ENCODE results near the gene LRRC55. TPM values are rescaled to one million over a fixed set of nuclear protein-coding genes. Genes with fewer than 3 reads are reported as not detected.

The LRRC55 gene
- total RNA-seq, 1 donor from 2014 or later = not detected

DNA sequence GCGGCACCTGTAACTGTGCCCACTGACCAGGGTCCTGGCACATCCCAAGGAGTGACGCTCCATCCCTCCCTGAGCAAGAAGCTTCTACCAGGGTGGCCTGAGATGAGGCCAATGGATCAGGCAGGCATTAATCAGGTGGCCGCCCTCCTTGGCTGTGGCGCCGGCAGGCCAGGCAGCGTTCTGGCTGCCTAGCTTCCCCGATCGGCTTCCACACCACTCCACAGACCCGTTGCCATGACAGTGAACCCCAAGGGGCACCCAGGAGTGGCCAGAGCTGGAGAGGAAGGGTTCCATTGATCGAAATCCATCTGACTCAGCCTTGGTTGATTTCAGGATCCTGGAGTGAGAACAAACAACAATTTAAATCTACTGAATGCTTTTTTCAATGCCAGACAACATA, 20.5 kb downstream of the LRRC55 start:
- no peak for DNase-seq (ENCODE audit: low read depth)

DNA sequence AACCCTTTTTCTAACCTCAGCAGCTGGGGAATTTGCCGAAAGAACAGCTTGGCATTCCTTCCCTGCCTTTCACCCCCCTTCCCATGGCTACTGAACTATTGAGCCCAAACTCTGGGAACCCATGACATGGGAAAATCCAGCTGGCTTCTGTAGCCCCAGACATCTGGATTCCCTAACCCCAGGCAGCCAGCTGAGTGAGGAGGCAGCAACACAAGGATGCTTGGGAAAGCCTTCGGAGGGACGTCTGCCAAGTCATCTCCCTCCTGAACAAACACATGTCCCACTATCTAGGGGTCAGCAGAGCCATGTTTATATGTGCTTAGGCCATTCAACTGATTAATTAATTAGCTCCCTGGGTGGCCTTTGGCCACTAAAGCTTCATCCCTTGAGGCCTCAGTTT, 21.6 kb downstream of the LRRC55 start:
- no peak for DNase-seq (ENCODE audit: low read depth)

DNA sequence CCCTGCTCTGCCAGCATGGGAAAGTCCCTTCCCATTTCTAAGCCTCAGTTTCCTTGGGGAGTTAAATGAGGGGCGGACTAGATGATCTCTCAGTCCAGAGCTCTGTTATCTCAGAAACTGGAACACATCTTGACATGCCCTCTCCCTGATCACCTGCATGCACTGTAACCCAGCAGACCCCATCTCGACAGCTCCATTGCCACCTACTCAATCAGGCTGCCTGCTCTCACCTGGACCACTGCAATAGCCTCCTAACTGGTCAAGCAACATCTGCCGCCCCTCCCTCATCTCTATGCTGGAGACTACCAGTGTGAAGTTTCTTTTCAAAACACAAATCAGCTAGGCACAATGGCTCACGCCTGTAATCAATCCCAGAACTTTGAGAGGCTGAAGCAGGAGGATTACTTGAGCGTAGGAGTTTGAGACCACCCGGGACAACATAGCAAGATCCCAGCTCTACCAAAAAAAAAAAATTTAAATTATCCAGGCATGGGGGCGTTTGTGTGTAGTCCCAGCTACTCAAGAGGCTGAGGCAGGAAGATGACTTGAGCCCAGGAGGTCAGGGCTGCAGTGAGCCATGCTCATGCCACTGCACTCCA, 22.2 kb downstream of the LRRC55 start:
- DNase-seq (ENCODE audit: low read depth) = no peak

DNA sequence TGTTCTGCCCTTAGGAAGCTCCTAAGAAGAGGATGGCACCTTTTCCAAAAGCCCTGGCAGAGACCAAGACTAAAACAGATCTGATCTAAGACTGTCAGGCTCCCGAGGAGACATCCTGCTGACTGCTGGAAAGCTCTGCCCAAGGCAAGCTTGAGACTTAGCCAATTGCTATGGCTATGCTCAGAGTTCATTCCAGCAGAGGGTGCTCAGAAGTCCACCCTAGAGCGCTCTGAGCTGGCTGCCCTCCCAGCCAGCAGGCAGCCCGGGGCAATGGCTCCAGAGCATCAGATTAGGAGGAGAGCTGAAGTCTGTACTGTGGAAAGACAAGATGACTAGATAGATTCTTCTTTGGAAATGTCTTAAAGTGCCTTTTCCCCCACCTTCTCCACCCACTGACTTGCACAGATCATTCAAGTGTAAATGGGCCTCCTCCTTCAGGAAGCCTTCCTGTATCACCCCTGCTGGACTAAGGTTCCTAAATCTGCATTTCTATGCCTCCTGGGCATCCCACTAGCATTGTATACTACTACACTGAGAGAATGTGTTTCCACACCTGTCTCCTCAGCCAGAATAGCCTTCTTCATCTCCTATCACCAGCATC, 23.4 kb downstream of the LRRC55 start:
- DNase-seq (ENCODE audit: low read depth) = no peak

DNA sequence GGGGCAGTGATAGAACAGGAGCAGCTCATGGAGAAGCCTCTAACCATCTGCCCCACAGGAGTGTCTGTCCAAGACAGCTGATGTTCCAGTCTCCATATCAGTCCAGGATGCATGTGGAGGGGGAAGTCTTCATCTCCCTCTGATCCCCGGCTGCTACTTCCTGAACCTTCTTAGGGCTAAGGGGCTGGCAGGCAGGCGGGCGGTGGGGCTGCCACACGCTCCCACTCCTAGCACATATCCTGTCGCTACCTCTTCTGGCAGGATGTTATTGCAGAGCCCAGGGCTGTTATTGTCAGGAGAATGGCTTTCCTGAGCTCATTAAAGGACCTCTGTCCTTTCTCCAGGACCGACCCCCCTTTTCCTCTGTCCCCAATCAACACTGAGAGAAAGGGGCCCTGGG, 25.4 kb downstream of the LRRC55 start:
- no peak for DNase-seq (ENCODE audit: low read depth)

DNA sequence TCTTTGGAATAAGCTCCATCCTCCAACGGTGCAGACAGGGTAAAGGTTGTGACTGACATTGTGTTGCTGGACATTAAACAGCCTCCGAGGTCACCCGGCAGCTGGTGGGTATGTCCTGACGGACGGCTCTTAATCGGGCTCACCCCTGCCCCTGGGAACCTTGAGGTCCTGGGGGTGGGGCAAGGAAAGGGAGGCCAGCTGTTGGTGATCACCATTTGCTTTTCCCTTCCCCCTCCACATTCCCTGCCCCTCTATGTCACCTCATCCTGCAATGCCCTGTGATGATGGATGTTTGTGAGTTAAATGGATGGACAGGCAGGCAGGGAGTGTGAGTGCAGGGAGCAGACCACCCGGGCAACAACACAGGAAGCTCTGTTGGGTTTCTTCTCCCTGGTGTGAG, 29.0 kb downstream of the LRRC55 start:
- DNase-seq (ENCODE audit: low read depth) = no peak

DNA sequence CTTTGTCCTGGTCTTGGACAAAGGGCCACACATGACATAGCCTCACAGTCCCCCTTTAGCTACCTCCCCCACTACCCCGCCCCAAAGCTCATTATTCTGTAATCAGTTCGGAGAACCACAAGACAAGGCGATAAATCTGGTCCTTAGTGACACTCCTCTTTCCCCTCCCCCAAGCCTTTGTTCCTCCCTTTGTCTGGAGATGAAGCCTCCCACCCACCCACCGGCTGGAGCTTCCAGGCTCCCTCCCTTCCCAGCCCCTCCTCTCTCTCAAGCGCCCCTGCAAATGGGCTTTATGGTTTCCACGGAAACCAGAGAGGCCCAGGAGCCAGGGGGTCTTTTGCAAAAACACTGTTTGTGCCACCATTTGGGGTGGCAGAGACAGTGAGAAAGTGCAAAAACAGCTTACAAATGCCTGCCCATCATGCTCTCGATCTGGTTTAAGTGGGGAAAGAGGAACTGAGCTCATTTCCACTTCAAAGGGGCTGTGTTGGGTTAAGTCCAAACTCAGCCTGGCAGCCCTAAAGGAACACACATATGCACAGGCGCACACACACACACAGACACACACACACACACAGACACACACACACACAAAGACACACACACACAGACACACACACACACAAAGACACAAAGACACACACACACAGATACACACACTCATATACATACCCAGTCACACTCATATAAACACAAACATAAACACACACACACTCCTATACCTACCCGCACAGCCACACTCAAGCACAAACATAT, 31.8 kb downstream of the LRRC55 start:
- no peak for DNase-seq (ENCODE audit: low read depth)

DNA sequence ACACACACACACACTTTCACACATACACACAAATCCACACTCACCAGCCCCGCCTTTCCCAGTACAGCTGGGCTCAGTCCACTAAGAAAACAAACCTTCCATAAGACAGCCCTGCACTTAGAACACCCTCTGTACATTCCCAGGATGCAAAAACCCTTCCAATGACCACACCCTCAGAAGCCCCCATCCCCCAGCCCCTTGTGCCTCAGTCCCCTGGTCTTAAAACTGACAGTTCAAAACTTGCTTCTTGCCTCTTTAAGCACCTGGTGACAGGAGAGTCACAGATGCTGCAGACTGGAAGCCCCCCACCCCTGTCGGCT, 32.3 kb downstream of the LRRC55 start:
- DNase-seq (ENCODE audit: low read depth) = no peak

DNA sequence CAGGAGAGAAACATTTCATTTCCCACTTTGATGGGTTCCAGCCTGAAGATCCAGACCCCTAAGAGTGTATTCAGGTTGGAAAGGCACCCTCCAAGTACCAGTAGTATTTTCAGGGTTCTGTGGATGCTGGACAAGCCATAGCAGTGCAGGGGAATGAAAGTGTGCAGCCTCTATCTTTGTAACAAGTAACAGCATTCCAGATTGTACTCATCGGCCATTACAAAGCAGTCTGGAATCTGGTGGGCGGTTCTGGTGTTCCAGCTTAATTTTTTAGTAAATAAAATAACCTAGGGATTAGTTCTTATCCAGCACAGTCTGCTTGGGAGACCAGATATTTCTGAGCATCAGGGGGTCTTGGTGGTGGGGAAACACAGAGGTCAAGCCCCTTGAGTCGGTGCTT, 32.7 kb downstream of the LRRC55 start:
- DNase-seq (ENCODE audit: low read depth) = peak; percentile 59

DNA sequence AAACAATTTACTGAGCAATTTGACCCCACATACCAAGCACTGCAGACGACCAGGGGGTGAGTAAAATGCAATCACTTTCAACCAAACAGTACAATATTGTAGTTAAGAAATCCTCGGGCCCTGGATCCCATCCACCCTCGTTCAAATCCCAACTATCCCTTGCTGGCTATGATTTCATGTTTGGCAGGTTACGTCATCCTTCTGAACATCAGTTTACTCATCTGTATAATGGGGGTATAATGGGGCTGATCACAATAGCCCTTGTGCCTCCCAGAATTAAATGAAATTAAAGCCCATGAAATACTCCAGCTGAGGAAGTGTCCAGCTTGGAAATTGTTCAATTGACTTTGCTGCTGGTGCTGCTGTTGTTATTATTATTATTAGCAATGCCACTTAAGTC, 34.7 kb downstream of the LRRC55 start:
- DNase-seq (ENCODE audit: low read depth) = no peak

DNA sequence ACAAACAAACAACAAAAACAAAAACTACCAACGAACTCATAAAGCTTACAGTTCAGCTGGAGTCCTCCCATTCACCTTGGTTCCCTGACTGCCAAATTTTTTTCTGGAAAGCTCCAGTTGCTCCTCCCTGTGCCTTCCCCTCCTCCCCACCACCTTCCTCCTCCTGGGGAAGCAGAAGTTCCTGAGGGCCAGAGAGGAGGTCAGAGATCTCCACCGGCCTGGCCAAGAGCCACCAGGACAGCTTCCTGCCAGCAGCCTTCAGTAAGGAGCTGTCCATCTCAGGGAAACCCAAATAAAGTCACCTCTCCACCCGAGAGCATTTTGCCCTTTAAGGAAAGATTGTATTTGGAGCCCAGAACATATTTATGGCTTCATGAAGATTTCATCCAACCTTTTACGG, 35.3 kb downstream of the LRRC55 start:
- DNase-seq (ENCODE audit: low read depth) = no peak

DNA sequence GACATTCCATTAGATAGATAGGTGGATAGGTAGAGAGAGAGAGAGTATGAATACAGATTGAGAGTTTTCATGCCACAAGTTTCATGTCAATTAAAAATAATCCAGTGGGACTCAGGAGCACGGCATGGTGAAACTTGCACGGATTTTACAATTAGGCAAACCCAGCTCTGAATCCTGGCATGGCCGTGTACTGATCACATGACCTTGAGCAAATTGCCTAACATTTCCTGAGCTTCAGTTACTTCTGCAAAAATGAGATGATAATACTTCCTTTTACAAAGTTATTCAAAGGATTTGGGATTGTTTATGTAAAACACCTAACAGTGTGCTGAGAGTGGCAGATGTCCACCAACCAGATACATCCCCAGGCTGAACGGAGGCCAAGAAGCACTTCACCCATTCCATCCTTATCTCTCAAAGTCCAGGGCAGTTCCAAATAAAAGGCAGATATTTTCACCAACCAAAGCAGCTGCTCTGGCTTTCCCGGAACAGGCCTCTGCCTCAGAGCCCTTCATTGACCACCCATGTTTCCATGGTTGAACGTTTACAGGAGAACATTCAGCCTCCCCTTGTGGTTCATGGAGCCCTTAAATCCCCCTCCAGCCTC, 37.4 kb downstream of the LRRC55 start:
- DNase-seq (ENCODE audit: low read depth) = no peak

DNA sequence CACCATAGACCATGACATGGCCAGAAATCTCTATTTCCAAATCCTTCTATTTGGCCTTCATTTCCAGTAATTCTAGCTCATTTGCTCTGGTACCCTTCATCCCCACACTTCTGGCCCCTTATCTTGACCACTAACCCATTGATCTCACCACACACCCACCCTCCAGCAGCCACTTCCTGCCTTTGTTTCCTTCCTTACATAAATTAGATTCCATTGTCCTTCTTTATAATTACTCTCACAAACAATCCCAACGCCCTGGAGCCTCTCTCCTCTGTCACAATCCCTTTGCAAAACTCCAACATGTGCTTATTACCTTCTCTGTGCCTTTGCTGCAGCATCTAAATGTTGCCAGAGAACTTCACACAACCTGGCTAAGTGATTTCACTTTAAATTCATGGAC, 40.5 kb downstream of the LRRC55 start:
- no peak for DNase-seq (ENCODE audit: low read depth)

DNA sequence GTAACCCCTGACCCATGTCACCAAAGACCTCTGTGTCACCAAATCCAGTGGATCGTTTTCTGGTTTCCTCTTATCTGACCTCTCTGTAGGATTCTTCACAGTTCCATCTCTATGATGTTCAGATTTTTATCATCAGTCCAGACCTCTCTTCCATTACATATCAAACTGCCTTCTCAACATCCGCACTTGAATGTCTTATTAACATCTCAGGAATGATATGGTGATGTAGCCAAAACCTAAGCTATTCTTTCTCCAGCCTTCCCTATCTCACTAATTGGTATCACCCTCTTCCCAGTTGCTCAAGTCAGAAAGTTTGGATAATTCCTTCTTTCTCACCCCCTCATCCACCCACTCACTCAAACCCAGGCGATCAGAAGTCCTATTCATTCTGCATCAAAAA, 41.8 kb downstream of the LRRC55 start:
- no peak for DNase-seq (ENCODE audit: low read depth)

DNA sequence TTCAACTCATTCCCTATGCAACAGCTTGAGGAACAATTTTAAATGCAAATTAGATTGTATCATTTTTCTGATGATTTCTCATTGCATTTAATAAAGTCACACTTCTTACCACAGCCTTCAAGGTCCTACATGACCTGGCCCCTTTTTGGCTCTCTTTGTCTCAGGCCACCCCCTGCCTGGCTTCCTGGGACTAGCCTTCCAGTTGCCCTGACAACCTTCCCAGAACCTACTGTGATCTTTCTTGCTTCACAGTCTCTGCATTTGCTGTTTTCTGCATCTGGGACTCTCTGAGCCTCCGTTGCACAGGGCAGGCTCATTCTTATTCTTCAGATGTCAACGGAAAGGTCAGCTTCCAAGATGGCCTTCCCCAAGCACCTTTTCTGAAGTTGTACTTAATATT, 42.4 kb downstream of the LRRC55 start:
- no peak for DNase-seq (ENCODE audit: low read depth)

DNA sequence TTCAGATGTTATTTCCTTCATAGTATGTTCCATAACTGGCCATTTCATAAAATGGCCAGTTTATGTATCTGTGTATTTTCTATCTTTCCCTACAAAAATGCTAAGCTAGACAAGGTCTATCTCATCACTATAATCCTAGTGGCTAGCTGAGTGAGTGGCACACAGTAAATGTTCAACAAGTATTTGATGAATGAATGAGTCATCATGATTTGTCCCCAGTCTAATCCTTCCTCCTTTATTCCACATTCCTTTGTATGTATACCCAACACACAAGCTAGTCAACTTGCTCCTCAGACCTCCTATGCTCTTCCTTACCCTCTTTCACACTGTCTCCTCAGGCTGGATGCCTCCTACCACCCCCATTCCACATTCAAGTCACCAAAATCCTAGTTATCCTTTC, 42.8 kb downstream of the LRRC55 start:
- peak; percentile 51 for DNase-seq (ENCODE audit: low read depth)

DNA sequence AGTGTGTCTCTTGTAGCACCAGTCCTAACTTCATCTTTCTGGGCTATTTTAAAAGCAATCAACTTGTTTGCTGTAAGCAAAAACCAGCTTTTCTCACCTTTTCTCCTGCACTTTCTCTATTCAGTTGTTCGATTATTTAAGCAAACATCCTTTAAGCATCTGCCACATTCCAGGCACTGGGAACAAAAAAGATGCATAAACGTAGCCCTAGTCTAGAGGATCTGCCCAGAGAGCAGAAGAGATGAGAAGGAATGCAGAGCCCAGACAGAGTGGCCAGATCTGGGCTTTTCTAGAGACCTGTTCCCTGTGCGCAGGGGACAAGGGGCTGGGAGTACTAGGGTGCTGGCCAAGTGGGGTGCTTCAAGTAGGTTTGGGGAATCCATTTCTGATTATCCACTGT, 46.8 kb downstream of the LRRC55 start:
- DNase-seq (ENCODE audit: low read depth) = no peak

DNA sequence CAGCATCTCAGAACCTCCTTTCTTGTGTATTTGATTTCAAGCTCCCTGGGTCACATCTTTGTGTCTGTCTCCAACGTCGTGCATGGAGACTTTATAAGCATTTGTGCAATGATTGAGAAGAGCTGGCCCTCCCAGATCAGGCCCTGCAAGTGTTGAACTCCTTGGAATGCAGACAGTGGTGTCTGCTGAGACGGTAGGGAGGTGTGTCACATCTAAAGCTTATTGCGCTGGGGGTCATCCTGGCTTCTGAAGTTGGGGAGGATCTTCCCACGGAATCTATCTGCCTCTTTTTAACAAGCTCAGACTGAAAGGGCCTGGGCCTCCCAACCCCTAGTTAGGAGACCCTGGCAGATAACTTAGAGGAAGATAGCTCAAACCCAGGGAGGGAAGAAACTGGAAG, 48.6 kb downstream of the LRRC55 start:
- DNase-seq (ENCODE audit: low read depth) = no peak

DNA sequence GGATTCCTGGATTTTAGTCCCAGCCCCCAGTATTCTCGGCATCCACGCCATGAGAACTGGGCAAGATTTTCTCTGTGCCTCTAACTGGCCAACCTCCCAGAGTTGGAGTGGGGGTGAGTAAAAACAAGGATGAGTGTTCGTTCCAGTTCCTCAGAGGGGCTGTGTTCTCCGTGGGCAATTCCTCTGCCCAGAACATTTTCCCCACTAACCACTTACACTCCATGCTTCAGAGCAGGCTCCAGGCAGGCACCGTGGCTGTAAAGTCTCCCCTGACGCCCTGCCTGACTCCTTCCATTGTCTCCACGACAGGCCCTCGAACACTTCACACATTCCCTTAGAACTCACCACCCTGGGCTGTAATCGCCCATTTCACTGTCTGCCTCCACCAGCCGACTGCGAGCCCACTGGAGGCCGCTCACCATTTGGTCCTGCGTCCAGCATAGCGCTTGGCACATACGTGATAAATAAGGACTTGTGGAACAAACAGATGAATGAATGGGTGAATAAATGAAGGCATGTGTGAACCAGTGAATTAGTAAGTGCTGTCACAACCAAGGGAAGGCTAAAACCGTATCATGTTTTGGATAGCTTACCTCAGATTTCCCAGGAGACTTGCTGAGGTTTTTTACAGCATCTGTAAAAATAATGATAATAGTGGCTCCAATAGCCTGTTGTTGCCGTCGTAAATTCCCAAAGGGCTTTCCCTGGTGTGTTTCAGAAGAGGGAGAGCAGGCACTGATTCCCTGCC, 49.2 kb downstream of the LRRC55 start:
- no peak for DNase-seq (ENCODE audit: low read depth)

DNA sequence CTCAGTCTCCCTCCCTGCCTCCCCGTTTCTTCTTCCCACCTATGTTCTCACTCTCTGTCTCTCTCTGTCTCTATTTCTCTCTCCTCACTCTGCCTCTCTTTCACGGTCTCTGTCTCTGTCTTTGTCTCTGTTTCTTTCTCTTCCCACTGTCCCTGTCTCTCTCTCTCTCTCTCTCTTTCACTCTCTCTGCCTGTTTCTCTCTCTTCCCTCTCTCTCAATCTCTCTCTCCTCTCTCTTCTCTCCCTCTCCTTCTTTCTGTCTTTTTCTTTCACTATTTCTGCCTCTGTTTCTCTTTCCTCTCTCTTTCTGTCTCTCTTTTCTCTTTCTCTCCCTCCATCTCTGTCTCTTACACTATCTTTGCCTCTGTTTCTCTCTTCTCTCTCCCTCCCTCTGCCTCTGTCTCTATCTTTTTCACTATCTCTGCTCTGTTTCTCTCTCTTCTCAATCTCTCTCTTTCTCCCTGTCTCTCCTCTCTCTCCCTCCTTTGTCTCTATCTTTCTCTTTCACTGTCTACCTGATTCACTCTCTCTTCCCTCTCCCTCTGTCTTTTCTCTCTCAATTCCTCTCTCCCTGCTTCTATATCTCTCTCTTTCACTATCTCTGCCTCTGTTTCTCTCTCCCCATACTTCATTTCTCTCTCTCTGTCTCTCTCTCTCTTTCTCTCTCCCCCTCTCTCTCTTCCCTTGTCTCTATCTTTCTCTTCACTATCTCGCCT, 49.9 kb downstream of the LRRC55 start:
- DNase-seq (ENCODE audit: low read depth) = no peak

DNA sequence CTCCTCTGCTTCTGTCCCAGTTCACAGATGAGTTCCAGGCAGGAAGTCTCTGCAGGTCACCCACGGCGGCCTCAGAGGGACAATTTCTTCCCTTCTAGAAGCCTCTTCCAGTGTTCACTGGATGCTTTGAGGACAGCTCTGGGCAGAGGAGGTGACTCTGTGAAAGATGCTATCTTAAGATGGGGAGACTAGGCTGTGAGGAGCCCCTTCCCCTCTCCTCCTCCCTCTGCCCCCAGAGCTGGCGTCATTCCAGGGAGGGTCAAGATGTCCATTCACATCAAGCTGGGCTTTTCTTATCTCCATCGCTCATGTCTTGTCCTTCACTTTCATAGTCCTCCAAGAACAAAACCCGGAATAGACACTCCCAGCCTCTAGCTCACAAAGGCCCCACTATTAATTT, 51.9 kb downstream of the LRRC55 start:
- DNase-seq (ENCODE audit: low read depth) = no peak

Measured in renal cortical epithelial cell (primary cell).